H1 (cell line): ENCODE measurements around the gene GP9. TPM values are rescaled to one million over a fixed set of nuclear protein-coding genes. Genes with fewer than 3 reads are reported as not detected.

Source experiments
- CTCF ChIA-PET: fragments of 300-600 bp; sonication (Branson Sonifier 250); formaldehyde crosslinking; loops from one replicate; lab custom pipeline; 2021; ENCODE audit not compliant: partially characterized antibody; lab: Charles Lee
- POLR2A ChIA-PET: fragments of 300-600 bp; sonication (Branson Sonifier 250); formaldehyde crosslinking; loops from one replicate; lab custom pipeline; 2021; ENCODE audit warnings: inconsistent platforms; ENCODE audit not compliant: partially characterized antibody; lab: Charles Lee
- DNase-seq, 2 experiments: peaks; one replicate each; pipeline versions ENCODE4 v3.0.0 to v3.0.0-alpha.2; 2010 to 2022; ENCODE audit warnings: low spot score in 2 of 2, low read depth in 1 of 2, mixed read lengths in 1 of 2
- FAIRE-seq: peaks from 2 replicates; lab custom pipeline; 2011; peaks lifted over from hg19 to GRCh38; lab: Jason Lieb, UNC
- H2AFZ ChIP-seq: 2 replicates; pipeline ENCODE4 v1.8.1; 2012; ENCODE audit warnings: low read length, inconsistent platforms
- H2AK5ac ChIP-seq: 2 replicates; pipeline ENCODE4 v1.6.1; 2013; ENCODE audit warnings: low read depth, low read length
- H2BK120ac ChIP-seq: replicated peaks from 2 replicates; pipeline ENCODE3; 2013; ENCODE audit warnings: low read depth, low read length, inconsistent platforms
- H2BK12ac ChIP-seq: 2 replicates; pipeline ENCODE4 v1.6.1; 2013; ENCODE audit warnings: low read depth, low read length
- H2BK15ac ChIP-seq: 2 replicates; pipeline ENCODE4 v1.6.1; 2013; ENCODE audit warnings: low read length
- H2BK20ac ChIP-seq: 2 replicates; pipeline ENCODE4 v1.6.1; 2013; ENCODE audit warnings: low read length
- H2BK5ac ChIP-seq: 2 replicates; pipeline ENCODE4 v1.6.1; 2013; ENCODE audit warnings: low read depth, low read length
- H3K14ac ChIP-seq: 2 replicates; pipeline ENCODE4 v1.6.1; 2013; ENCODE audit warnings: inconsistent platforms; ENCODE audit not compliant: insufficient read length
- H3K18ac ChIP-seq: 2 replicates; pipeline ENCODE4 v1.6.1; 2013; ENCODE audit warnings: low read length; ENCODE audit errors: extremely low read depth
- H3K23ac ChIP-seq: 2 replicates; pipeline ENCODE4 v1.6.1; 2013; ENCODE audit warnings: inconsistent platforms; ENCODE audit not compliant: insufficient read length
- H3K23me2 ChIP-seq: 2 replicates; pipeline ENCODE4 v1.6.1; 2013; ENCODE audit warnings: low read depth, low read length
- H3K27ac ChIP-seq: 2 replicates; pipeline ENCODE4 v1.6.1; 2011; ENCODE audit warnings: low read depth, low read length, inconsistent platforms
- H3K27me3 ChIP-seq, 4 experiments: replicated peaks in 1 of 4; 1 replicate in 1 of 4; 2 replicates in 3 of 4; pipeline versions ENCODE4 v1.6.1 to v1.8.1; 2011 to 2013; ENCODE audit warnings: low read length in 3 of 4, mild to moderate bottlenecking in 3 of 4, inconsistent platforms in 2 of 4, mixed read lengths in 2 of 4, moderate library complexity in 1 of 4; ENCODE audit not compliant: control insufficient read depth in 3 of 4, insufficient read depth in 3 of 4; ENCODE audit errors: extremely low read depth in 1 of 4
- H3K36me3 ChIP-seq, 4 experiments: 2 replicates each; pipeline versions ENCODE4 v1.6.1 to v1.8.1; 2011 to 2013; ENCODE audit warnings: mild to moderate bottlenecking in 4 of 4, low read length in 3 of 4, moderate library complexity in 2 of 4, control low read depth in 1 of 4, inconsistent platforms in 1 of 4; ENCODE audit not compliant: insufficient read depth in 4 of 4, control insufficient read depth in 2 of 4
- H3K4ac ChIP-seq: replicated peaks from 2 replicates; pipeline ENCODE3; 2013; ENCODE audit warnings: low read length, low read depth, mixed read lengths, inconsistent platforms; ENCODE audit not compliant: insufficient read length
- H3K4me1 ChIP-seq, 4 experiments: replicated peaks in 1 of 4; 1 replicate in 1 of 4; 2 replicates in 3 of 4; pipeline versions ENCODE4 v1.6.1 to v1.8.1; 2011 to 2013; ENCODE audit warnings: low read length in 3 of 4, inconsistent platforms in 2 of 4, mixed read lengths in 1 of 4; ENCODE audit not compliant: insufficient read depth in 4 of 4, control insufficient read depth in 3 of 4
- H3K4me2 ChIP-seq, 2 experiments: 2 replicates each; pipeline versions ENCODE4 v1.6.1 to v1.8.1; 2011 to 2013; ENCODE audit warnings: low read depth in 2 of 2, low read length in 2 of 2, control low read depth in 1 of 2, inconsistent platforms in 1 of 2, mild to moderate bottlenecking in 1 of 2; ENCODE audit not compliant: insufficient read depth in 1 of 2
- H3K4me3 ChIP-seq, 4 experiments: fragments of 200-600, 300-600 bp in 1 of 4; sonication (generic), shearing (Covaris generic), sonication (Bioruptor Twin) in 1 of 4; 2 replicates each; pipeline versions ENCODE4 v1.5.1 to v1.8.1; 2011 to 2016; ENCODE audit warnings: low read length in 4 of 4, low read depth in 3 of 4, control low read depth in 2 of 4, inconsistent platforms in 2 of 4, mild to moderate bottlenecking in 2 of 4, mixed read lengths in 1 of 4, moderate library complexity in 1 of 4; ENCODE audit not compliant: insufficient read depth in 2 of 4; ENCODE audit errors: extremely low read depth in 1 of 4
- H3K56ac ChIP-seq: replicated peaks from 2 replicates; pipeline ENCODE3; 2013; ENCODE audit warnings: low read depth, mild to moderate bottlenecking, mixed read lengths, low read length, inconsistent platforms; ENCODE audit not compliant: insufficient read length
- H3K79me1 ChIP-seq: 2 replicates; pipeline ENCODE4 v1.6.1; 2013; ENCODE audit warnings: low read depth, low read length, control low read depth
- H3K79me2 ChIP-seq, 2 experiments: 2 replicates each; pipeline versions ENCODE4 v1.6.1 to v1.8.1; 2012 to 2013; ENCODE audit warnings: low read length in 2 of 2, mild to moderate bottlenecking in 2 of 2, inconsistent platforms in 1 of 2; ENCODE audit not compliant: insufficient read depth in 2 of 2, control insufficient read depth in 1 of 2
- H3K9ac ChIP-seq, 4 experiments: replicated peaks in 1 of 4; 1 replicate in 1 of 4; 2 replicates in 3 of 4; pipeline versions ENCODE4 v1.6.1 to v1.8.1; 2011 to 2013; ENCODE audit warnings: low read depth in 3 of 4, low read length in 3 of 4, control low read depth in 2 of 4, mild to moderate bottlenecking in 2 of 4, moderate library complexity in 2 of 4, inconsistent platforms in 1 of 4; ENCODE audit errors: extremely low read depth in 1 of 4
- H3K9me3 ChIP-seq, 2 experiments: 2 replicates each; pipeline versions ENCODE4 v1.6.1 to v1.8.1; 2012 to 2013; ENCODE audit warnings: mild to moderate bottlenecking in 2 of 2, moderate library complexity in 2 of 2, control low read depth in 1 of 2, inconsistent platforms in 1 of 2, low read depth in 1 of 2, low read length in 1 of 2, mixed read lengths in 1 of 2; ENCODE audit not compliant: insufficient read depth in 2 of 2
- H4K20me1 ChIP-seq, 2 experiments: replicated peaks in 1 of 2; 2 replicates each; pipeline versions ENCODE3 to v1.8.1; 2011 to 2013; ENCODE audit warnings: inconsistent platforms in 2 of 2, low read length in 2 of 2, mild to moderate bottlenecking in 1 of 2; ENCODE audit not compliant: insufficient read depth in 2 of 2, control insufficient read depth in 1 of 2
- H4K5ac ChIP-seq: 2 replicates; pipeline ENCODE4 v1.6.1; 2013; ENCODE audit warnings: low read length, low read depth, mixed read lengths, inconsistent platforms; ENCODE audit not compliant: insufficient read length
- H4K8ac ChIP-seq: 2 replicates; pipeline ENCODE4 v1.8.0; 2013; ENCODE audit warnings: mild to moderate bottlenecking, moderate library complexity, low read length, inconsistent platforms; ENCODE audit not compliant: insufficient read depth; ENCODE audit errors: extremely low read depth
- H4K91ac ChIP-seq: replicated peaks from 2 replicates; pipeline ENCODE3; 2013; ENCODE audit warnings: low read length, mixed read lengths, inconsistent platforms; ENCODE audit not compliant: insufficient read length
- BACH1 ChIP-seq: IDR thresholded peaks from 2 replicates; pipeline ENCODE4 v1.6.1; 2012; ENCODE audit warnings: low read length, improper control_type of control experiment
- CHD1 ChIP-seq: IDR thresholded peaks from 2 replicates; pipeline ENCODE4 v1.6.1; 2012; ENCODE audit warnings: low read depth, low read length, improper control_type of control experiment
- GABPA ChIP-seq: IDR thresholded peaks from 2 replicates; pipeline ENCODE4 v1.6.1; 2011; ENCODE audit warnings: mild to moderate bottlenecking, low read length, moderate library complexity, borderline replicate concordance; ENCODE audit not compliant: insufficient read depth
- NANOG ChIP-seq: IDR thresholded peaks from 2 replicates; pipeline ENCODE4 v1.6.1; 2011; ENCODE audit warnings: low read length, low read depth, mild to moderate bottlenecking, inconsistent platforms; ENCODE audit not compliant: insufficient read depth, poor library complexity, severe bottlenecking
- RFX5 ChIP-seq: IDR thresholded peaks from 2 replicates; pipeline ENCODE4 v1.6.1; 2011; ENCODE audit warnings: low read depth, low read length, improper control_type of control experiment, borderline replicate concordance
- SRF ChIP-seq: IDR thresholded peaks from 2 replicates; pipeline ENCODE4 v1.6.1; 2011; ENCODE audit warnings: mild to moderate bottlenecking, low read depth, low read length, moderate library complexity
- TAF7 ChIP-seq: optimal IDR thresholded peaks from 2 replicates; pipeline ENCODE3; 2011; ENCODE audit warnings: low read depth, mild to moderate bottlenecking, inconsistent platforms, low read length, moderate library complexity, borderline replicate concordance
- TCF12 ChIP-seq: IDR thresholded peaks from 2 replicates; pipeline ENCODE4 v1.6.1; 2011; ENCODE audit warnings: low read depth, mild to moderate bottlenecking, low read length
- WGBS, 2 experiments: shearing (Covaris generic) in 1 of 2; methylation state at CpG; one replicate each; pipeline versions ENCODE4 v1.1.6 to v1.1.7; 2013 to 2015; ENCODE audit warnings: low lambda C conversion rate in 2 of 2, mixed read lengths in 2 of 2, inconsistent platforms in 1 of 2, low coverage in 1 of 2, missing lambda C conversion rate in 1 of 2; ENCODE audit not compliant: insufficient replicate concordance in 2 of 2, insufficient coverage in 1 of 2, insufficient read length in 1 of 2; ENCODE audit errors: extremely low coverage in 1 of 2, missing lambda C conversion rate in 1 of 2; 5-methylcytosine and 5-hydroxymethylcytosine counted together
- polyA plus RNA-seq, 7 experiments: library from polyadenylated mRNA; depleted of rRNA in 3 of 7; stranded (reverse) in 5 of 7; unstranded in 2 of 7; fragments of >200 nt in 5 of 7; fragments of 200-250 nt in 2 of 7; gene quantifications; 1 replicate in 5 of 7; 2 replicates in 1 of 7; 4 replicates in 1 of 7; pipeline versions ENCODE4 v1.2.1 to v1.2.3, GENCODE V29; 2011 to 2013; ENCODE audit warnings: missing spikeins in 2 of 7, mixed read lengths in 2 of 7
- total RNA-seq: library from RNA; stranded (reverse); fragmentation: NEBNext Ultra II Directional; extraction: Animal tissue kit (Norgen Biotek cat#: 25700); gene quantifications from 2 replicates; pipeline ENCODE4 v1.2.1, GENCODE V29; 2021

The GP9 gene
- total and polyA plus RNA-seq, 2 of the 8 experiments (the other 6 are each of a cell fraction or from before 2014, with no cell fraction given) = not detected

DNA sequence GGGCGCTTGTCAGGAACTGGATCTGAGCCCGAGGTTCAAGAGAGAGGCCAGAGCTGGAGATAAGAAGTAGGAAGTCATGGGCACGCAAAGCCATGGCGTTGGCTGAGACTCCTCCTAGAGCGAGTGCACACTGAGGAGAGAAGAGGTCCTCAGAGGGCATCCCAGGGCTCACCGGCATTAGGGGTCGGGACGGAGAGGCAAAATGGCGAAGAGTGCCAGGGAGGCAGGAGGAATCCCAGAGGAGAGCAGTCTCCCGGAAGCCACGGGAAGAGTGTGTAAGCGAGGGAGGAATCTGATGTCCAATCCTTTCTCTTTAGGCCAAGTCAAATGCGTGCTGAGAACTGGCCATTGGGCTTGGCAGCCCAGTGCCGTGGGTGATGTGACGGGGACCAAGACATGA is 35.5 kb upstream of the GP9 start:
- H4K8ac ChIP-seq = no peak overlapping the region; the same call in 1 of the 2 replicates
- peak overlapping the region; percentile 77; the same call in 1 of the 2 replicates for H2BK15ac ChIP-seq
- H3K4ac ChIP-seq = no peak overlapping the region
- CTCF ChIA-PET = interaction anchor here (1.0 to 10.0 kb wide), 10 partner anchors 9 to 60 kb away, joined by 3 to 58 read pairs (median 6); no protein-coding TSS in a partner anchor
- H3K9me3 ChIP-seq = no peaks in the 10 kb centered on the region
- no peak overlapping the region for H3K4me2 ChIP-seq
- no peak overlapping the region for H3K23ac ChIP-seq
- DNase-seq = no peak
- no peaks in the 10 kb centered on the region for H3K79me2 ChIP-seq
- no peak overlapping the region for H2BK12ac ChIP-seq
- no peaks in the 10 kb centered on the region; the same call in 1 of the 2 replicates for H3K23me2 ChIP-seq
- no peaks in the 10 kb centered on the region for H4K20me1 ChIP-seq
- H3K56ac ChIP-seq = no peak overlapping the region
- no peak overlapping the region for H3K14ac ChIP-seq
- H4K5ac ChIP-seq = no peak overlapping the region
- no peak overlapping the region for H3K27ac ChIP-seq
- no peak overlapping the region for H3K4me3 ChIP-seq
- H3K9ac ChIP-seq = no peak overlapping the region
- no peak overlapping the region for H3K18ac ChIP-seq
- no peak for TF ChIP-seq TCF12
- no peak for TF ChIP-seq RFX5
- no peak for TF ChIP-seq BACH1
- TF ChIP-seq NANOG = no peak
- TF ChIP-seq GABPA = no peak
- no peak for TF ChIP-seq SRF
- TF ChIP-seq CHD1 = no peak
- no peak for TF ChIP-seq TAF7
- H2BK5ac ChIP-seq = no peak overlapping the region
- H2AFZ ChIP-seq = no peak overlapping the region
- H3K4me1 ChIP-seq = peaks cover 0 to 4% (median 0%) of the 10 kb centered on the region in 4 experiments; a peak in 3 of 7 replicates
- H3K79me1 ChIP-seq = no peaks in the 10 kb centered on the region
- no peak overlapping the region for H2AK5ac ChIP-seq
- H2BK20ac ChIP-seq = no peak overlapping the region
- H2BK120ac ChIP-seq = no peak overlapping the region
- H3K36me3 ChIP-seq = no peaks in the 10 kb centered on the region
- 94% methylated on average over 15 of the region's 15 CpGs; no CpG with 5 or more reads in 1 of the 2 experiments for WGBS, 2 experiments
- peaks cover 5 to 23% (median 19%) of the 10 kb centered on the region in 4 experiments for H3K27me3 ChIP-seq
- no peak for FAIRE-seq
- POLR2A ChIA-PET = interaction anchor here (1.3 to 1.4 kb wide), 2 partner anchors 8 to 11 kb away, joined by 3 to 4 read pairs; no protein-coding TSS in a partner anchor
- H4K91ac ChIP-seq = no peak overlapping the region
